H1 (cell line): ENCODE data around the gene PLA2G4F. TPM values are rescaled to one million over a fixed set of nuclear protein-coding genes. Genes with fewer than 3 reads are reported as not detected.

Source experiments
- CTCF ChIA-PET: fragments of 300-600 bp; sonication (Branson Sonifier 250); formaldehyde crosslinking; loops from one replicate; lab custom pipeline; 2021; ENCODE audit not compliant: partially characterized antibody; lab: Charles Lee
- POLR2A ChIA-PET: fragments of 300-600 bp; sonication (Branson Sonifier 250); formaldehyde crosslinking; loops from one replicate; lab custom pipeline; 2021; ENCODE audit warnings: inconsistent platforms; ENCODE audit not compliant: partially characterized antibody; lab: Charles Lee
- DNase-seq, 2 experiments: peaks; one replicate each; pipeline versions ENCODE4 v3.0.0 to v3.0.0-alpha.2; 2010 to 2022; ENCODE audit warnings: low spot score in 2 of 2, low read depth in 1 of 2, mixed read lengths in 1 of 2
- FAIRE-seq: peaks from 2 replicates; lab custom pipeline; 2011; peaks lifted over from hg19 to GRCh38; lab: Jason Lieb, UNC
- H2AFZ ChIP-seq: 2 replicates; pipeline ENCODE4 v1.8.1; 2012; ENCODE audit warnings: low read length, inconsistent platforms
- H2AK5ac ChIP-seq: 2 replicates; pipeline ENCODE4 v1.6.1; 2013; ENCODE audit warnings: low read depth, low read length
- H2BK120ac ChIP-seq: replicated peaks from 2 replicates; pipeline ENCODE3; 2013; ENCODE audit warnings: low read depth, low read length, inconsistent platforms
- H2BK12ac ChIP-seq: 2 replicates; pipeline ENCODE4 v1.6.1; 2013; ENCODE audit warnings: low read depth, low read length
- H2BK15ac ChIP-seq: 2 replicates; pipeline ENCODE4 v1.6.1; 2013; ENCODE audit warnings: low read length
- H2BK20ac ChIP-seq: 2 replicates; pipeline ENCODE4 v1.6.1; 2013; ENCODE audit warnings: low read length
- H2BK5ac ChIP-seq: 2 replicates; pipeline ENCODE4 v1.6.1; 2013; ENCODE audit warnings: low read depth, low read length
- H3K14ac ChIP-seq: 2 replicates; pipeline ENCODE4 v1.6.1; 2013; ENCODE audit warnings: inconsistent platforms; ENCODE audit not compliant: insufficient read length
- H3K18ac ChIP-seq: 2 replicates; pipeline ENCODE4 v1.6.1; 2013; ENCODE audit warnings: low read length; ENCODE audit errors: extremely low read depth
- H3K23ac ChIP-seq: 2 replicates; pipeline ENCODE4 v1.6.1; 2013; ENCODE audit warnings: inconsistent platforms; ENCODE audit not compliant: insufficient read length
- H3K23me2 ChIP-seq: 2 replicates; pipeline ENCODE4 v1.6.1; 2013; ENCODE audit warnings: low read depth, low read length
- H3K27ac ChIP-seq: 2 replicates; pipeline ENCODE4 v1.6.1; 2011; ENCODE audit warnings: low read depth, low read length, inconsistent platforms
- H3K27me3 ChIP-seq, 4 experiments: replicated peaks in 1 of 4; 1 replicate in 1 of 4; 2 replicates in 3 of 4; pipeline versions ENCODE4 v1.6.1 to v1.8.1; 2011 to 2013; ENCODE audit warnings: low read length in 3 of 4, mild to moderate bottlenecking in 3 of 4, inconsistent platforms in 2 of 4, mixed read lengths in 2 of 4, moderate library complexity in 1 of 4; ENCODE audit not compliant: control insufficient read depth in 3 of 4, insufficient read depth in 3 of 4; ENCODE audit errors: extremely low read depth in 1 of 4
- H3K36me3 ChIP-seq, 4 experiments: 2 replicates each; pipeline versions ENCODE4 v1.6.1 to v1.8.1; 2011 to 2013; ENCODE audit warnings: mild to moderate bottlenecking in 4 of 4, low read length in 3 of 4, moderate library complexity in 2 of 4, control low read depth in 1 of 4, inconsistent platforms in 1 of 4; ENCODE audit not compliant: insufficient read depth in 4 of 4, control insufficient read depth in 2 of 4
- H3K4ac ChIP-seq: replicated peaks from 2 replicates; pipeline ENCODE3; 2013; ENCODE audit warnings: low read length, low read depth, mixed read lengths, inconsistent platforms; ENCODE audit not compliant: insufficient read length
- H3K4me1 ChIP-seq, 4 experiments: replicated peaks in 1 of 4; 1 replicate in 1 of 4; 2 replicates in 3 of 4; pipeline versions ENCODE4 v1.6.1 to v1.8.1; 2011 to 2013; ENCODE audit warnings: low read length in 3 of 4, inconsistent platforms in 2 of 4, mixed read lengths in 1 of 4; ENCODE audit not compliant: insufficient read depth in 4 of 4, control insufficient read depth in 3 of 4
- H3K4me2 ChIP-seq, 2 experiments: 2 replicates each; pipeline versions ENCODE4 v1.6.1 to v1.8.1; 2011 to 2013; ENCODE audit warnings: low read depth in 2 of 2, low read length in 2 of 2, control low read depth in 1 of 2, inconsistent platforms in 1 of 2, mild to moderate bottlenecking in 1 of 2; ENCODE audit not compliant: insufficient read depth in 1 of 2
- H3K4me3 ChIP-seq, 4 experiments: fragments of 200-600, 300-600 bp in 1 of 4; sonication (generic), shearing (Covaris generic), sonication (Bioruptor Twin) in 1 of 4; 2 replicates each; pipeline versions ENCODE4 v1.5.1 to v1.8.1; 2011 to 2016; ENCODE audit warnings: low read length in 4 of 4, low read depth in 3 of 4, control low read depth in 2 of 4, inconsistent platforms in 2 of 4, mild to moderate bottlenecking in 2 of 4, mixed read lengths in 1 of 4, moderate library complexity in 1 of 4; ENCODE audit not compliant: insufficient read depth in 2 of 4; ENCODE audit errors: extremely low read depth in 1 of 4
- H3K56ac ChIP-seq: replicated peaks from 2 replicates; pipeline ENCODE3; 2013; ENCODE audit warnings: low read depth, mild to moderate bottlenecking, mixed read lengths, low read length, inconsistent platforms; ENCODE audit not compliant: insufficient read length
- H3K79me1 ChIP-seq: 2 replicates; pipeline ENCODE4 v1.6.1; 2013; ENCODE audit warnings: low read depth, low read length, control low read depth
- H3K79me2 ChIP-seq, 2 experiments: 2 replicates each; pipeline versions ENCODE4 v1.6.1 to v1.8.1; 2012 to 2013; ENCODE audit warnings: low read length in 2 of 2, mild to moderate bottlenecking in 2 of 2, inconsistent platforms in 1 of 2; ENCODE audit not compliant: insufficient read depth in 2 of 2, control insufficient read depth in 1 of 2
- H3K9ac ChIP-seq, 4 experiments: replicated peaks in 1 of 4; 1 replicate in 1 of 4; 2 replicates in 3 of 4; pipeline versions ENCODE4 v1.6.1 to v1.8.1; 2011 to 2013; ENCODE audit warnings: low read depth in 3 of 4, low read length in 3 of 4, control low read depth in 2 of 4, mild to moderate bottlenecking in 2 of 4, moderate library complexity in 2 of 4, inconsistent platforms in 1 of 4; ENCODE audit errors: extremely low read depth in 1 of 4
- H3K9me3 ChIP-seq, 2 experiments: 2 replicates each; pipeline versions ENCODE4 v1.6.1 to v1.8.1; 2012 to 2013; ENCODE audit warnings: mild to moderate bottlenecking in 2 of 2, moderate library complexity in 2 of 2, control low read depth in 1 of 2, inconsistent platforms in 1 of 2, low read depth in 1 of 2, low read length in 1 of 2, mixed read lengths in 1 of 2; ENCODE audit not compliant: insufficient read depth in 2 of 2
- H4K20me1 ChIP-seq, 2 experiments: replicated peaks in 1 of 2; 2 replicates each; pipeline versions ENCODE3 to v1.8.1; 2011 to 2013; ENCODE audit warnings: inconsistent platforms in 2 of 2, low read length in 2 of 2, mild to moderate bottlenecking in 1 of 2; ENCODE audit not compliant: insufficient read depth in 2 of 2, control insufficient read depth in 1 of 2
- H4K5ac ChIP-seq: 2 replicates; pipeline ENCODE4 v1.6.1; 2013; ENCODE audit warnings: low read length, low read depth, mixed read lengths, inconsistent platforms; ENCODE audit not compliant: insufficient read length
- H4K8ac ChIP-seq: 2 replicates; pipeline ENCODE4 v1.8.0; 2013; ENCODE audit warnings: mild to moderate bottlenecking, moderate library complexity, low read length, inconsistent platforms; ENCODE audit not compliant: insufficient read depth; ENCODE audit errors: extremely low read depth
- H4K91ac ChIP-seq: replicated peaks from 2 replicates; pipeline ENCODE3; 2013; ENCODE audit warnings: low read length, mixed read lengths, inconsistent platforms; ENCODE audit not compliant: insufficient read length
- ASH2L ChIP-seq: fragments of 200-600, 300-600 bp; sonication (generic); IDR thresholded peaks from one replicate; pipeline ENCODE4 v1.7.1; 2017; ENCODE audit warnings: low read length
- BRCA1 ChIP-seq: IDR thresholded peaks from 2 replicates; pipeline ENCODE4 v1.6.1; 2012; ENCODE audit warnings: low read depth, low read length, improper control_type of control experiment
- CTCF ChIP-seq, 3 experiments: IDR thresholded peaks; 1 replicate in 2 of 3; 2 replicates in 1 of 3; pipeline versions ENCODE4 v1.5.1 to v1.6.1; 2011; ENCODE audit warnings: low read length in 3 of 3, mild to moderate bottlenecking in 3 of 3, inconsistent platforms in 2 of 3, low read depth in 1 of 3, moderate library complexity in 1 of 3; ENCODE audit not compliant: insufficient read depth in 1 of 3; ENCODE audit errors: control extremely low read depth in 1 of 3
- EP300 ChIP-seq, 2 experiments: IDR thresholded peaks; 1 replicate in 1 of 2; 2 replicates in 1 of 2; pipeline ENCODE4 v1.6.1; 2011 to 2012; ENCODE audit warnings: low read depth in 2 of 2, low read length in 2 of 2, mild to moderate bottlenecking in 2 of 2, borderline replicate concordance in 1 of 2, inconsistent platforms in 1 of 2, moderate library complexity in 1 of 2
- FOSL1 ChIP-seq: IDR thresholded peaks from 2 replicates; pipeline ENCODE4 v1.6.1; 2011; ENCODE audit warnings: mild to moderate bottlenecking, low read depth, low read length, moderate library complexity; ENCODE audit not compliant: insufficient read depth
- GABPA ChIP-seq: IDR thresholded peaks from 2 replicates; pipeline ENCODE4 v1.6.1; 2011; ENCODE audit warnings: mild to moderate bottlenecking, low read length, moderate library complexity, borderline replicate concordance; ENCODE audit not compliant: insufficient read depth
- POLR2AphosphoS5 ChIP-seq: IDR thresholded peaks from 2 replicates; pipeline ENCODE4 v1.6.1; 2011; ENCODE audit warnings: low read depth, low read length
- SAP30 ChIP-seq: fragments of 300-600 bp; sonication (generic); IDR thresholded peaks from 2 replicates; pipeline ENCODE4 v1.7.1; 2012; ENCODE audit warnings: low read length, moderate library complexity, mild to moderate bottlenecking, inconsistent platforms; ENCODE audit not compliant: insufficient read depth, insufficient replicate concordance
- SIX5 ChIP-seq: IDR thresholded peaks from 2 replicates; pipeline ENCODE4 v1.6.1; 2011; ENCODE audit warnings: mild to moderate bottlenecking, low read depth, low read length
- TAF7 ChIP-seq: optimal IDR thresholded peaks from 2 replicates; pipeline ENCODE3; 2011; ENCODE audit warnings: low read depth, mild to moderate bottlenecking, inconsistent platforms, low read length, moderate library complexity, borderline replicate concordance
- TCF12 ChIP-seq: IDR thresholded peaks from 2 replicates; pipeline ENCODE4 v1.6.1; 2011; ENCODE audit warnings: low read depth, mild to moderate bottlenecking, low read length
- YY1 ChIP-seq: IDR thresholded peaks from 2 replicates; pipeline ENCODE4 v1.6.1; 2011; ENCODE audit warnings: low read depth, mild to moderate bottlenecking, low read length
- WGBS, 2 experiments: shearing (Covaris generic) in 1 of 2; methylation state at CpG; one replicate each; pipeline versions ENCODE4 v1.1.6 to v1.1.7; 2013 to 2015; ENCODE audit warnings: low lambda C conversion rate in 2 of 2, mixed read lengths in 2 of 2, inconsistent platforms in 1 of 2, low coverage in 1 of 2, missing lambda C conversion rate in 1 of 2; ENCODE audit not compliant: insufficient replicate concordance in 2 of 2, insufficient coverage in 1 of 2, insufficient read length in 1 of 2; ENCODE audit errors: extremely low coverage in 1 of 2, missing lambda C conversion rate in 1 of 2; 5-methylcytosine and 5-hydroxymethylcytosine counted together
- polyA plus RNA-seq, 7 experiments: library from polyadenylated mRNA; depleted of rRNA in 3 of 7; stranded (reverse) in 5 of 7; unstranded in 2 of 7; fragments of >200 nt in 5 of 7; fragments of 200-250 nt in 2 of 7; gene quantifications; 1 replicate in 5 of 7; 2 replicates in 1 of 7; 4 replicates in 1 of 7; pipeline versions ENCODE4 v1.2.1 to v1.2.3, GENCODE V29; 2011 to 2013; ENCODE audit warnings: missing spikeins in 2 of 7, mixed read lengths in 2 of 7
- total RNA-seq: library from RNA; stranded (reverse); fragmentation: NEBNext Ultra II Directional; extraction: Animal tissue kit (Norgen Biotek cat#: 25700); gene quantifications from 2 replicates; pipeline ENCODE4 v1.2.1, GENCODE V29; 2021

The PLA2G4F gene
- total and polyA plus RNA-seq, 2 of the 8 experiments (the other 6 are each of a cell fraction or from before 2014, with no cell fraction given) = not detected

- H4K91ac ChIP-seq = no peak overlapping the region
- H3K4ac ChIP-seq = no peak overlapping the region
- no peak overlapping the region for H3K4me3 ChIP-seq
- no peak overlapping the region for H3K56ac ChIP-seq
- TF ChIP-seq EP300 (IDR thresholded peaks at IDR 0.05; ENCODE audit: borderline replicate concordance in 1 of 2, low read depth in 2 of 2, low read length in 2 of 2) (no peak), BRCA1 (no peak), YY1 (no peak), POLR2AphosphoS5 (no peak), CTCF (IDR thresholded peaks at IDR 0.05; ENCODE audit: control extremely low read depth in 1 of 3, insufficient read depth in 1 of 3, low read depth in 1 of 3, low read length in 3 of 3) (no peak), TCF12 (no peak), FOSL1 (no peak), SIX5 (no peak), ASH2L (no peak), TAF7 (no peak), SAP30 (no peak), GABPA (no peak)
- H4K8ac ChIP-seq = no peak overlapping the region
- no peak overlapping the region for H3K9ac ChIP-seq
- no peak overlapping the region for H2BK15ac ChIP-seq
- H3K23me2 ChIP-seq = no peaks in the 10 kb centered on the region
- no peaks in the 10 kb centered on the region for H3K27me3 ChIP-seq
- WGBS, 2 experiments = 78% methylated on average over 7 of the region's 7 CpGs; no CpG with 5 or more reads in 1 of the 2 experiments
- DNase-seq = no peak
- H2AFZ ChIP-seq = no peak overlapping the region; the same call in 1 of the 2 replicates
- no peak overlapping the region for H4K5ac ChIP-seq
- H3K4me2 ChIP-seq = no peak overlapping the region
- no peak overlapping the region for H2BK12ac ChIP-seq
- H3K18ac ChIP-seq = no peak overlapping the region
- H2BK20ac ChIP-seq = no peak overlapping the region
- H4K20me1 ChIP-seq = no peaks in the 10 kb centered on the region
- no peaks in the 10 kb centered on the region for H3K79me1 ChIP-seq
- CTCF ChIA-PET = interaction anchor here (0.7 to 2.6 kb wide), 7 partner anchors 10 to 49 kb away, joined by 3 to 17 read pairs (median 6); partner anchors contain the start of gene PLA2G4F
- no peak overlapping the region for H3K23ac ChIP-seq
- FAIRE-seq = no peak
- H3K27ac ChIP-seq = no peak overlapping the region
- no peaks in the 10 kb centered on the region for H3K9me3 ChIP-seq
- H3K14ac ChIP-seq = no peak overlapping the region
- H2BK120ac ChIP-seq = no peak overlapping the region
- no peaks in the 10 kb centered on the region for H3K4me1 ChIP-seq
- no peak overlapping the region for H2BK5ac ChIP-seq
- H3K36me3 ChIP-seq = no peaks in the 10 kb centered on the region
- no peaks in the 10 kb centered on the region for H3K79me2 ChIP-seq
- POLR2A ChIA-PET = interaction anchor here (1.0 to 1.1 kb wide), 2 partner anchors 9 to 30 kb away, joined by 3 read pairs; no protein-coding TSS in a partner anchor
- H2AK5ac ChIP-seq = no peak overlapping the region
Observed at GRCh38 chr15:42107473-42107872, 49.0 kb downstream of the PLA2G4F start.
